ENCODE measurements around the gene TMEM50A.
"Not testable (repeated sequence)": the region's sequence is repeated elsewhere in the genome, so short reads cannot be mapped to it uniquely, and the experiment has no call there.

DNA sequence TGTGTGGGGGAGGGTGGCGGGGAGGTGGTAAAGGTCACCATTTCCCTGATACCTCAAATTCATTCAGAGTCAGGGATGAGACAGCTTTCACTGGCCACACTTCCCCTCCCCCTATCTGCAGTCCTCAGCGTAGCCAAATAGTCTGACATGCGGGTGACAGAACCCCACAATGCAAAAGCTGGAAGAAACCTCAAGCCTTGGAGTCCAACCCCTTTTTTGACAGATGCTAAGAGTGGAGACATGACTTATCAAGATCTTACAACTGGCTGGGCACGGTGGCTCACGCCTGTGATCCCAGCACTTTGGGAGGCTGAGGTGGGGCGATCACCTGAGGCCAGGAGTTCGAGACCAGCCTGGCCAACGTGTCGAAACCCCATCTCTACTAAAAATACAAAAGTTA is 16.0 kb upstream of the TMEM50A start:
- TF ChIP-seq, protein P1, sequence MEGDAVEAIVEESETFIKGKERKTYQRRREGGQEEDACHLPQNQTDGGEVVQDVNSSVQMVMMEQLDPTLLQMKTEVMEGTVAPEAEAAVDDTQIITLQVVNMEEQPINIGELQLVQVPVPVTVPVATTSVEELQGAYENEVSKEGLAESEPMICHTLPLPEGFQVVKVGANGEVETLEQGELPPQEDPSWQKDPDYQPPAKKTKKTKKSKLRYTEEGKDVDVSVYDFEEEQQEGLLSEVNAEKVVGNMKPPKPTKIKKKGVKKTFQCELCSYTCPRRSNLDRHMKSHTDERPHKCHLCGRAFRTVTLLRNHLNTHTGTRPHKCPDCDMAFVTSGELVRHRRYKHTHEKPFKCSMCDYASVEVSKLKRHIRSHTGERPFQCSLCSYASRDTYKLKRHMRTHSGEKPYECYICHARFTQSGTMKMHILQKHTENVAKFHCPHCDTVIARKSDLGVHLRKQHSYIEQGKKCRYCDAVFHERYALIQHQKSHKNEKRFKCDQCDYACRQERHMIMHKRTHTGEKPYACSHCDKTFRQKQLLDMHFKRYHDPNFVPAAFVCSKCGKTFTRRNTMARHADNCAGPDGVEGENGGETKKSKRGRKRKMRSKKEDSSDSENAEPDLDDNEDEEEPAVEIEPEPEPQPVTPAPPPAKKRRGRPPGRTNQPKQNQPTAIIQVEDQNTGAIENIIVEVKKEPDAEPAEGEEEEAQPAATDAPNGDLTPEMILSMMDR (IDR thresholded peaks at IDR 0.05), result not testable (repeated sequence)
- TF ChIP-seq POLR2A (IDR thresholded peaks at IDR 0.05), result not testable (repeated sequence)

Data from esophagus squamous epithelium (tissue), 4 donors.